ENCODE measurements around the gene ZNRD2. TPM values are rescaled to one million over a fixed set of nuclear protein-coding genes. Genes with fewer than 3 reads are reported as not detected.

Gene ZNRD2
- total RNA-seq, 1 experiment from 2014 or later = 70.9 TPM

- no peak for TF ChIP-seq TEAD4 (CRISPR knock-in tag; IDR thresholded peaks at IDR 0.05)
- no peak for TF ChIP-seq ZNF219 (CRISPR knock-in tag; IDR thresholded peaks at IDR 0.05; ENCODE audit: borderline replicate concordance)
These were observed 1.1 kb downstream of the ZNRD2 start (continued) for GRCh38 chr11:65571420-65571819.

- peaks cover 49% of the 10 kb centered on the region for H3K4me1 Mint-ChIP-seq
- H3K27me3 Mint-ChIP-seq (ENCODE audit: low read depth) = peaks cover 21% of the 10 kb centered on the region
- H3K4me3 Mint-ChIP-seq = peak overlapping the region; percentile 99
- CTCF ChIA-PET = interaction anchor here (0.8 to 6.1 kb wide), 12 partner anchors 11 to 216 kb away, joined by 3 to 270 read pairs (median 6); partner anchors contain the start of genes KCNK7, LTBP3, MALAT1 and MAP3K11
- H3K27ac Mint-ChIP-seq = peak overlapping the region; percentile 98
- no peak for TF ChIP-seq CDX4 (CRISPR knock-in tag; IDR thresholded peaks at IDR 0.05; ENCODE audit: borderline replicate concordance)
- TF ChIP-seq TP53 (CRISPR knock-in tag; IDR thresholded peaks at IDR 0.05) = no peak
- TF ChIP-seq JAZF1 (CRISPR knock-in tag; IDR thresholded peaks at IDR 0.05) = no peak
- no peak for TF ChIP-seq ELF4 (CRISPR knock-in tag; IDR thresholded peaks at IDR 0.05; ENCODE audit: low read depth)
- peak; percentile 27; the same call in 1 of the 2 replicates for TF ChIP-seq CTCF (IDR thresholded peaks at IDR 0.05)
- no peak for TF ChIP-seq ZSCAN18 (CRISPR knock-in tag; IDR thresholded peaks at IDR 0.05)
- peak; percentile 13 for ATAC-seq
- H3K36me3 Mint-ChIP-seq = 0 out of 2 replicates have a peak, but pooled peaks cover 3% of the 10 kb centered on the region
- POLR2A ChIA-PET = interaction anchor here (1.0 to 2.2 kb wide), 5 partner anchors 12 to 74 kb away, joined by 3 to 9 read pairs (median 5); no protein-coding TSS in a partner anchor
- no peaks in the 10 kb centered on the region for H3K9me3 Mint-ChIP-seq
- DNase-seq (ENCODE audit: low spot score) = peak; percentile 65
These were observed 1.7 kb downstream of the ZNRD2 start for GRCh38 chr11:65571940-65572339.

- peak within 1 kb of the TSS; percentile 98 for H3K27ac Mint-ChIP-seq
- H3K4me1 Mint-ChIP-seq = peaks cover 49% of the 10 kb centered on the region
- DNase-seq (ENCODE audit: low spot score) = peak; percentile 87
- H3K36me3 Mint-ChIP-seq = 0 out of 2 replicates have a peak, but pooled peaks cover 3% of the 10 kb centered on the region
- ATAC-seq = peak; percentile 26
- POLR2A ChIA-PET = interaction anchor here (0.5 to 2.2 kb wide), 7 partner anchors 12 to 1285 kb away, joined by 3 to 9 read pairs (median 4); partner anchors contain the start of gene SIPA1
- no peaks in the 10 kb centered on the region for H3K9me3 Mint-ChIP-seq
- peaks cover 25% of the 10 kb centered on the region for H3K27me3 Mint-ChIP-seq (ENCODE audit: low read depth)
- CTCF ChIA-PET = interaction anchor here (0.6 to 6.1 kb wide), 25 partner anchors 7 to 287 kb away, joined by 3 to 270 read pairs (median 3); partner anchors contain the start of genes KCNK7, LTBP3, MALAT1 and MAP3K11
- H3K4me3 Mint-ChIP-seq = peak within 1 kb of the TSS; percentile 99
- TF ChIP-seq ZBTB43 (CRISPR knock-in tag; IDR thresholded peaks at IDR 0.05) (no peak), AFF4 (CRISPR knock-in tag; IDR thresholded peaks at IDR 0.05; ENCODE audit: borderline replicate concordance) (no peak), ELF4 (CRISPR knock-in tag; IDR thresholded peaks at IDR 0.05; ENCODE audit: low read depth) (no peak), KAT7 (CRISPR knock-in tag; IDR thresholded peaks at IDR 0.05; ENCODE audit: borderline replicate concordance) (no peak), ZNF121 (CRISPR knock-in tag; IDR thresholded peaks at IDR 0.05) (no peak), HMGXB4 (CRISPR knock-in tag; IDR thresholded peaks at IDR 0.05) (no peak), ZNF416 (CRISPR knock-in tag; IDR thresholded peaks at IDR 0.05) (peak; percentile 66; the same call in 1 of the 2 replicates), ATF1 (CRISPR knock-in tag; IDR thresholded peaks at IDR 0.05) (no peak), MLX (CRISPR knock-in tag; IDR thresholded peaks at IDR 0.05) (no peak), PREB (CRISPR knock-in tag; IDR thresholded peaks at IDR 0.05; ENCODE audit: borderline replicate concordance) (no peak)
These were observed 2.2 kb downstream of the ZNRD2 start, which contains the start of gene FAM89B for GRCh38 chr11:65572356-65573051. TSS of gene FAM89B (plus strand) at chr11:65572538. CDS start at chr11:65572670, 132 bp downstream.
